DMS53 (cell line): ENCODE data around the gene EZH1.

Source experiments
- DNase-seq: peaks from one replicate; lab custom pipeline; 2025; lab: John Stamatoyannopoulos, UW

Gene EZH1

DNA sequence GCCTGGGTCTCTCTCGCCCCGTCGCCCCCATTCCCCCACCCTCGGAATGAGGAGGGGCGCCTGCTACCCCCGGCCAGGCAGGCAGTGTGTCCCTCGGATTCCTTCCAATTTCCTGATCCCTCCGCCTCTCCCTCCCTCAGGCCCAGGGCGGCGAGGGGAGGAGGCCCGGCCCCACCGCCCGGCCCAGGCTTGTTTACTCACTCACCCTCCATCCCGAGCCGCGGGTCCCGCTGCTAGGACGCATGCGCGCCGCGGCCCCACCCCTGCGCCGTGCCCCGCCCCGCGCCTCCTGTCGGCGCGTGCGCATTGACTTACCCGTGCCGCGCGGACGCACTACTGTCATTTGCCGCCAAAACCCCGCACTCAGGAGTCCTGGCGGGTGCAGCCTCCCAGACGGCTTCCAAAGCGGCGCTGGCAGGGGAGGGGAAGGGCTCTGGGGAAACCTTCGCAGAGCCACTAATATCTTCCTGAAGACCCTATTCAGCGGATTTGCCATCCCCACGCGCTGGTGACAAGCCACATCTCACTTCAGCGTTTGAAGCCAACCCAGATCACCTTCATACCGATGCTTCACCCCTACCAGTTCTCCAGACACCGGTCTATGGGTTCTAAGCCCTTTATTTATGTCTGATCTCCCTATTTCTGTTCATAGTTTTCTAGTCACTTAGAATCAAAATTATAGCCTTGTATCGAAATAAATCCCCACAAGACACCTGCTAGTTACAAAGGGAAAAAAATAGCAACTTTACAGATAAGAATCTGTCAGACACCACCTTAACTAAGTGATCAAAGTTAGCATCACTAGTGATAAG, at the start of gene EZH1:
Gene EZH1, minus strand, starts transcription at position 235 of the 812 bp plus-strand sequence. CDS start 16,099 bp downstream, outside the sequence.
- peak; percentile 98 for DNase-seq

DNA sequence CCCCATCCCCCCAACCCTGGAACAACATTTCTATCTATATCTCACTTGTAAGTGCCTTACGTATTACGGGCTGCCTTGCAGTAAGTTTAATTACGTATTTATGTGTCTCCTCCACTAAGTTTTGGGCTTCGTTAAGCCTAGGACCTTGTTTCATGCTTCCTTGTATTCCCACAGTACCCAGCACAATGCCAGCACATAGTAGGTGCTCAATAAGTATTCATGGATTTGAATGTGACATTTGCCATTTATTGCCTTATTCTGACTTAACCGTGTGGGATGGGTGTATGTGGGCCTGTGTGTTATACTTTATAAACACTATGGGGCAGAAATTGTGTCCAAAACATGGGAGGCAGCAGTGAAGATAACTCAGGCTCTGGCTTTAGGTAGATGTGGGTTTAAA, 47.7 kb upstream of the EZH1 start:
- DNase-seq: no peak

DNA sequence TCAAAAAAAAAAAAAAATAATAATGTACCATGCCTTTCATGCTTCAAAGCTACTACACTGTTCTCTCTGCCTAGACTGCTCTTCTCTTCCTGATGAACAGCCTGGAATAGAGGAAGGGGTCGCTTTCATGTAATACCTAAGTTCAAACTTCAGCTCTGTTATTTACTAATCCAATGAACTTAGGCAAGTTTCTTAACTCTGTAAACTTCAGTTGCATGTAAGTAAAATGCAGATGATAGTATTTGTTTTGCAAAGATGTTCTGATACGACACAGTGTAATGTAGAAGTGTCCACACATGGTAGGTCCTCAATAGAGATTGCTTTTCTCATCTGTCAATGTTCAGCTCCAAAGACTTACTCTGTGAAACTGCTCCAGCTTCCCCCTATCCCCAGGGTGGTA, 47.1 kb upstream of the EZH1 start:
- DNase-seq: no peak

DNA sequence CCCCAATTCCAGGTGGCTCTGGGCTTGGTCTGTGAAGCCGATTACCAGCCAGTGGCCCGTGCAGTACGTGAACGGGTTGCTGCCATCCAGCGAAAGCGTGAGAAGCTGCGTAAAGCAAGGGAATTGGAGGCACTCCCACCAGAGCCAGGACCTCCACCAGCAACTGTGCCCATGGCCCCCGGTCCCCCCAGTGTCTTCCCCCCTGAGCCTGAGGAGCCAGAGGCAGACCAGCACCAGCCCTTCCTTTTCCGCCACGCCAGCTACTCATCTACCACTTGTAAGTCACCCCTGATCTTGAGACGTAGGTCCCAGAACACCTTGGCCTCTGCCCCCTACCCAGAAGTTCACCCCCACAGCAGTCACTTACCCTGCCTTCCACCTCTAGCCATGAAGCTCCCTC, 42.4 kb upstream of the EZH1 start:
- DNase-seq: no peak

DNA sequence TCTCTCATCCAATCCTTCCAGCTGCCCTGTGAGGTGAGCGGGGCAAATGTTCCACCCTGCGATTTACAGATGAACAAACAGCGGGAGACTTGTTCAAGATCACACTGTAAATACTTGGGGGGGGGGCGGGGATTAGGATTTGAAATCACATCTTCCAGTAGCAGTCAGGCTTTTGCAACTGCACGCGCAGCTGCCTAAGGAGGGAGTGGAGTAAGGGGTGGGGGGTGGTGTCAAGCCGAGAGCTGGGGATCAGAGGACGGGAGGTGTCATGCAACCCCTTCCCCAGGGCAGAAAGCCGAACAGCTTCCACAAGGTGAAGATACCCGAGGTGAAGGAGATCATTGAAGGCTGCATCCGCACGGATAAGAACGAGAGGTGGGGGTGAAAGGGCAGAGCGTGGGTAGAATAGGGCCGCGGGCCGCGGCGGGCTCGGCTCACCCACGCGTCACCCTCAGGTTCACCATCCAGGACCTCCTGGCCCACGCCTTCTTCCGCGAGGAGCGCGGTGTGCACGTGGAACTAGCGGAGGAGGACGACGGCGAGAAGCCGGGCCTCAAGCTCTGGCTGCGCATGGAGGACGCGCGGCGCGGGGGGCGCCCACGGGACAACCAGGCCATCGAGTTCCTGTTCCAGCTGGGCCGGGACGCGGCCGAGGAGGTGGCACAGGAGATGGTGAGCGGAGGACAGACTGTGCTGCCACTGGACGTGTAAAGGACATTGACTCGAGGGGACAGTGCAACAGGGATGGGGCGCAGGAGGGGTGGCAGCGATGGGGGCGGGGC, 40.2 kb upstream of the EZH1 start:
- peak; percentile 62 for DNase-seq

DNA sequence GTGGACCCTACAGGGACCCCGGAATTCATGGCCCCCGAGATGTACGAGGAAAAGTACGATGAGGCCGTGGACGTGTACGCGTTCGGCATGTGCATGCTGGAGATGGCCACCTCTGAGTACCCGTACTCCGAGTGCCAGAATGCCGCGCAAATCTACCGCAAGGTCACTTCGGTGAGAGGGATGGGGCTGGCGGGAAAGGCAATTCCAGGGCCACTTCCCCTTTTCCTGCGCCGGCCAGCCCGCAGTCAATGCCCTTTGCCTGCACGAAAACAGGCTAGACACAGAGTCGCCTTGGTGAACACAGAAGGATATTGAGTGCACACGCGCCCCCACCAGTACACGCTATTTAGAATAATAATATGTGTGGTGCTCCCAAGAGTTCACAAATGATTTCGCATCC, 39.6 kb upstream of the EZH1 start:
- peak; percentile 62 for DNase-seq

DNA sequence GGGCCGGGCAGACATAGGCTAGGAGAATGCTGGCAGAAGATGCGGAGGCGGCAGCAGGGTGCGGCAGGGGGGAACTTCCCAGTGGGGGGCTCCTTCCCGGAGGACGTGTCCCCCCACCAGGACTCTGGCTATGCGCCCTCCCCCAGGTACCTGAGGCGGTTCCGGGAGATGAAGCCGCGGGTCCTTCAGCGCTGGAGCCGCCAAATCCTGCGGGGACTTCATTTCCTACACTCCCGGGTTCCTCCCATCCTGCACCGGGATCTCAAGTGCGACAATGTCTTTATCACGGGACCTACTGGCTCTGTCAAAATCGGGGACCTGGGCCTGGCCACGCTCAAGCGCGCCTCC, 38.9 kb upstream of the EZH1 start:
- no peak for DNase-seq

DNA sequence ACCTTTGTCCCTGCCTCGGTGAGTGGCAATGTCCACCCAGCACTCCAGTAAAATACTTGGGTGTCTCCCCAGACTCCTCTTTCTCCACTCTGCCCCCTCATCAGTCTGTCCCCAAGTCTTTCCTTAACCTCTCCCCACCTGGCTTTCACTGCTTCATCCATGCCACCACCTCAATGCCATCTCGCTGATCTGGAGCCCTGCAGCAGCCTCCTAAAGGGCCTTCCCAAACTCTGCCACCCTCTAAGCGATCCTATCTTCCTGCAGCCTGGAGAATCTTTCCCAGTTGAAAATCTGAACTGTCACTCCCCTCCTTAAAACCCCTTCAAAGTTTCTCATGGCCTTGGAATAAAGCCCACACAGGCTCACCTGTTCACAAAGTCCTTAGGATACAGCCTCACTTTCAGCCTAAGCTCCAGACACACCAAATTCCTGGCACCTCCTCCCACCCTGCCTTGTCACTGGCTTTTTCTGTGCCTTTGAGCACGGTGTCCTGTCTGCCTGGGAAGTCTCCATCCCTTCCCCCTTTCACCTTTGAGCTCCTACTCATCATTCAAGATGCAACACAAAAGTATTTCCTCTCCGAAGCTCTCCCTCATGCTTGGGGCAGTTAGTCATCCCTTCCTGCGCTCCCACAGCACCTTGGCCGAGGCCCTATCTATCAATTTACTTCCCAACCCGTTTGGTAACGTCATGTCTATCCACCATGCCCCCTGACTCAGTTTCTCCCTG, 38.4 kb upstream of the EZH1 start:
- DNase-seq: no peak

DNA sequence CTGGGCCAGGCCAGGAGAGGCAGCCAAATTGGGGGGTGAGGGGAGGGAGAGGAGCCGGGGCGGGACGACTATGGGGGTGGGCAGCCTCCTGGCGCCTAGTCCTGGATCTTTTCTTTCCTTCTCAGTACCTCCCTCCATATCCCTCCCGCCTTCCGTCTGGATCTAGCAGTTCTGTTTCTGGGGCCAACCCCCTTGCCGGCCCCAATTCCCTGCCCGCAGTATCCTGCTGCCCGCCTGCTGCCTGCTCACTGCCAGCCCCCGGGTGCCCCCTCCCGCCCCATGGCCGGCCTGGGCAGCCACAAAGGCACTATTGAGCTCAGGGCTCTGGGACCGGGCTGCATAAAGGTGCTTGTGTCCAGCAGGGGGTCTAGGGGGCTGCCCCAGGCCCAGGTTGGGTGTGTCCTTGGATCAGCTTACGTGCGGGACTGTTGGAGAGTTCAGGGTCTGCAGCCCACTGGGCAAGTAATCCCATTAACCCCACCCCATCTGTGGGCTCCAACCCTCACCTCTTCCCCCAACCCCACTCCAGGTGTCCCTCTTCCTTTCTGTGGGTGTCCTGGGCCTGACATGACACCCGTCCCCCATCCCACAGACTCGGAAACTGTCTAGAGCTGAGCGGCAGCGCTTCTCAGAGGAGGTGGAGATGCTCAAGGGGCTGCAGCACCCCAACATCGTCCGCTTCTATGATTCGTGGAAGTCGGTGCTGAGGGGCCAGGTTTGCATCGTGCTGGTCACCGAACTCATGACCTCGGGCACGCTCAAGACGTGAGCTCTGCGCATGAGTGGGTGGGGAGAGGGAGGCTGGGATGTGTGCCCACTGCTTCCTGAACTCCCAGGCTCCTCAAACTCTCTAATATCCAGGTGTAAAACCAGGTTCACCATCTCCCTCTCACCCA, 37.6 kb upstream of the EZH1 start:
- DNase-seq: no peak

DNA sequence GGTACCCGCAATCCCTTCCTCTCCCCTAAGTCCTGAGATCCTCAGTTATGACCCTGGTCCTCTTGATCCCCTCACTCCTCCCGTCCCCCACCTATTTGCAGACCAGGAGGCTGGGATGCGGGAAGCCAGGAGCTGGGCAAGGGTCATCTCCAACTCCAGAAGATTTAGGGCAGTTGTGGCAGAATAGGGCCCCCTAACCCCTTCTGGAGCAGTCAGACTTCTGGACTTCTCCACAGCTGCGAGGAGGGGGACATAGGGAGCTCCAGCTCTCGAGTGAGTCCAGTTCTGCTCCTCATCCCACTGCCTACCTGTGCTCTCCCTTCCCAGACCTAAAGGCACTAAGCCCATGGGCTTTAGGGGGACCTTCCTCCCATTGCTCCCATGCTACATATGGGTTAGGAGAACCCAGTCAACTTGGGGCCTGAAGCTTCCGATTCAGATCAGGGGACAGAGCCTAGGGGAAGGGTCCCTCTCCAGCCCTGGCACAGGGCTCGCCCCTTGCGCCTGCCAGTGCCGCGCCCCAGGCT, 36.9 kb upstream of the EZH1 start:
- no peak for DNase-seq

DNA sequence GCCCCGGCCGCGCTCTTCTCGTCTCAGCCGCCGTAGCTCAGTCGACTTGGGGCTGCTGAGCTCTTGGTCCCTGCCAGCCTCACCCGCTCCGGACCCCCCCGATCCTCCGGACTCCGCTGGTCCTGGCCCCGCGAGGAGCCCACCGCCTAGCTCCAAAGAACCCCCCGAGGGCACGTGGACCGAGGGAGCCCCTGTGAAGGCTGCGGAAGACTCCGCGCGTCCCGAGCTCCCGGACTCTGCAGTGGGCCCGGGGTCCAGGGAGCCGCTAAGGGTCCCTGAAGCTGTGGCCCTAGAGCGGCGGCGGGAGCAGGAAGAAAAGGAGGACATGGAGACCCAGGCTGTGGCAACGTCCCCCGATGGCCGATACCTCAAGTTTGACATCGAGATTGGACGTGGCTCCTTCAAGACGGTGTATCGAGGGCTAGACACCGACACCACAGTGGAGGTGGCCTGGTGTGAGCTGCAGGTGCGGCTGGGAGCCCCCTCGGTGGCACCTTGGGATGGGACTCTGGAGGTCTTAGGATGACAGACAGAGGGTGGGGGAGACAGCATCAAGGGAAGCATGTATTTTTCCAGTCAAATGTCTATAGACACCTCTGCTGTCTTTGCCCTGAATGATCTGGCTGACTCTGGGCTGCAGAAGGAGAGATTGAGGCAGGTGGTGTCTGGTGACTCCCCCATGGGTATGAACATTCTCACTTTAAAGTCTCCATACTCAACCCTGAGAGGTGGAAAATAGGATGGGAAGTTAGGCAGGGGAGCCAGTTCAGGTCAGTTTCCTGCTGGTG, 36.2 kb upstream of the EZH1 start:
- peak; percentile 44 for DNase-seq

DNA sequence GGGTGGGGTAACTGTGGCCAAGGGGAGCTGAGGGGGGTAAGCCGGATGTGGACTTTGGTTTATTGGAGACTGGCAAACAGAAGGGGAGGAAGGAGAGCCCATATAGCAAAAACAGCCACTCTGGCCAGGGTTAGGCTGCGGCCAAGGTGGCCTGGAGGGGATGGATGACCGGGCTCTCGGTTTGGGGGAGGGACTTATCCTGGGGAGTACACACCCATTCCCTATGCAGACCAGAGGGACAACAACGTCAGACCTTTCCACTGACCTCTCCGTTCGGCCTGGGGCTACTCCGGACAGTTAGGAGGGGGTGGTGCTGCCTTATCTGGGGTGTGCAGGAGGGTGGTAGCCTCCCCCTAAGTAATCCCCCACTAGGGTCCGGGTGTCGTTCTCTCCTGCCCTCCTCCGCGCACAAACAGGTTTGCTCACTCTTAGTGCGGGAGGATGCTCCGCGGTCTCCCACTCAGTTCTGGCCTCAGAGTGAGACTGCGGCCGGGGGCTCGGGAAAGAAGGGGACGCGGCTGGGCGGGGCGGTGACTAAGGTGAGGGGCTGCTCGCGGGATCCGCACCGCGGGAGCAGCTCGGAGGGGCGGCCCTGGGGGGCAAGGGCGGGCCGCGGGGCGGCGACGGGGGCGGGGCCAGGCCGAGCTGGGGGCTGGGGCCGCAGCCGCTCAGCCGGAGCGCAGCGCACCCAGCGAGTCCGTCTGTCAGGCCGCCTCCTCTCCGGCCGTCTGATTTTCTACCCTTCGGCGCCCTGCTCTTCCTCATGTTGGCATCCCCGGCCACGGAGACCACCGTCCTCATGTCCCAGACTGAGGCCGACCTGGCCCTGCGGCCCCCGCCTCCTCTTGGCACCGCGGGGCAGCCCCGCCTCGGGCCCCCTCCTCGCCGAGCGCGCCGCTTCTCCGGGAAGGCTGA, 35.4 kb upstream of the EZH1 start, which contains the start of gene WNK4:
Gene WNK4, plus strand, starts transcription at position 675 of the 915 bp plus-strand sequence. Its CDS starts 89 bp downstream, at position 764.
- DNase-seq: peak; percentile 59

DNA sequence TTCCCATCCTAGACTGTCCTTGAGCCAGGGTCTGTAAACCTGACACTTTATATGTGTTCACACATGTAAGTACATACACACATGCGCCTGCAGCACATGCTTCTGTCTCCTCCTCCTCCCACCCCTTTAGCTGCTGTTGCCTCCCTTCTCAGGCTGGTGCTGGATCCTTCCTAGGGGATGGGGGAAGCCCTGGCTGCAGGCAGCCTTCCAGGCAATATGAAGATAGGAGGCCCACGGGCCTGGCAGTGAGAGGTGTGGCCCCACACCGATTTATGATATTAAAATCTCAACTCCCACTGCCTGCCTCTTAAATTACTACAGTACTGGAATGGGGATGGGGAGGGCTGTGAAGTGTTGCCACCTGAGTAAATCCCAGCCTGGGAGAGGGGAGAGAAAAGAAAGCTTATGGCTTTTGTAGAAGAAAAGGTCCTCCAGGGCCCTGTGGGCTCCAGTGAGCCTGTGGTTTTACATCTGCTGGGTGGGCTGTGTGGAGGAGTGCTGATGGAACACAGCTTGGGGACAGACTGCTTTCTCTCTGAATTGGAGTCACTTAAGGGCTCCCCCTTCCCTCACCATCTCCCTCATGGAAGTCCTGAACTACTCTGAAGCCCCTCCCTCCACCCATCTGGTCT, 34.6 kb upstream of the EZH1 start:
- no peak for DNase-seq

DNA sequence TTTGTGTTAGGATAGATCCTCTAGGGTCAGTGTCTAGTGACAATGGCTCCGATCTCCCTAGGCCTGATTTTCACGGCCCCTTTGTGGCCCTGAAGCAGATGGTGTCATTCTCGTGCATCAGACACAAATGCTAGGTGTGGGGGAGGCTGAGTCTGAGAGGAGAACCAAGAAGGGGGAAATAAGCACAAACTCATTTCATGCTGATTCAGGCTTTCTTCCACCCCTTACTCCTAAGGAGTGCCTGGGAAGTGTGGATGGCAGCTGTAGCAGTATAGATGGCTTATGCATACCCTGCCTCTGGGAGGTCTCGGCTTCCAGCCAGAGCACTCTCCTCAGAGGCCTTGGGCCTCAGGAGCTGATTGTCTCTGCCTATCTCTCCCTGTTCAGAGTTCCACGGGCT, 33.7 kb upstream of the EZH1 start:
- DNase-seq: no peak

DNA sequence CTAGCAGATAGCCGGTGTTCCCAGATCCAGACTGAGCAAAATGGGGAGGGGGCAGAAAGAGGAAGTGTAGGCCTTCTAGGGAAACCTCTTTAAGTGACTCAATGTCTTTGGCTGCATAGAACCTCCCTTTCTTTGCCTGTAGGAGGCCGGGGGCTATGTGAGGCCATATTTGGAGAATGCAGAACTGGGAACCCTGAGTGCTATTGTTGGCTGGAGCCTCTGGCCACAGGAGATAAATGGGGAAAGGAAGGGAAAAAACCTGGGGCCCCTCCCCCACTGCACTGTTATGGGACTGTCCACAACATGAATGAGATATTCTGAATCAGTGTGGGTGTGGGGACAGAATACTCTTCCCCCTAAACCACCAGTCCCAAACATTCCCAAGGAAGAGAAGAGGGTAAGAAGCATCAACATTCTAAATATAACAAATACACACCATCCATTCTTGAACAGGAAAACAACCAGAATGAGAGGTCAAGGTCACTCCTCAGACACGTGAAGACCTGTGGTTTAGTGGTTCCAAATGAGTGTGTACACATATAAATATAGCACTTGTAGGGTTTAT, 30.8 kb upstream of the EZH1 start:
- DNase-seq: no peak

DNA sequence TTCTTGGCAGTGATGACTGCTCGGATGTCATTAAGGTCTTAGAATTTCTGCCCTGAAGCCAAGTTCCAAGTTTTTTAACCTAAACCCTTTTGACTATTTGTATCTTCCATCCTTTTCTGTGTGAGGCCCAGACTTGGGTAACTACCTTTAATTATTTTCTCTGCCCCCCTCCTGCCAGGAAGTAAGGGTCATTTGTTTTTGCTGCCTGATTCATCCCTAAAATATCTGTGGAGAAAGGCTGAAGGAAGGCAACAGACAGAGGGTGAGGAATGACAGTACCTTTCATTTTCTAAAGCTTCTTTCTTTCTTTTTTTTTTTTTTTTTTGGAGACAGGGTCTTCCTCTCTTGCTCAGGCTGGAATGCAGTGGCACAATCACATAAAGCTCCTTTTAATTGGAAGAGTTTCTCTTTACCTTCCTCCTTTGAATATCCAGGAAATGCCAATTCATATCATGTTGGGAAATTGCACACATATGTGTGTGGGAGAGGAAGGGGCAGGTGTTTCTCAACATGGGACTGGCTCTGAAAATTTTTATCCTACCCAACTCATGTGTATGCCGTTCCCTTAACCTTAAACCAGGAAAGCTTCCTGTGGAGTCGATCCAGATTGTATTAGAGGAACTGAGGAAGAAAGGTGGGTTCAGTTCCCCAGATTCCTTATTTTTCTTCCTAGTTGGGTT, 29.4 kb upstream of the EZH1 start:
- DNase-seq: no peak

DNA sequence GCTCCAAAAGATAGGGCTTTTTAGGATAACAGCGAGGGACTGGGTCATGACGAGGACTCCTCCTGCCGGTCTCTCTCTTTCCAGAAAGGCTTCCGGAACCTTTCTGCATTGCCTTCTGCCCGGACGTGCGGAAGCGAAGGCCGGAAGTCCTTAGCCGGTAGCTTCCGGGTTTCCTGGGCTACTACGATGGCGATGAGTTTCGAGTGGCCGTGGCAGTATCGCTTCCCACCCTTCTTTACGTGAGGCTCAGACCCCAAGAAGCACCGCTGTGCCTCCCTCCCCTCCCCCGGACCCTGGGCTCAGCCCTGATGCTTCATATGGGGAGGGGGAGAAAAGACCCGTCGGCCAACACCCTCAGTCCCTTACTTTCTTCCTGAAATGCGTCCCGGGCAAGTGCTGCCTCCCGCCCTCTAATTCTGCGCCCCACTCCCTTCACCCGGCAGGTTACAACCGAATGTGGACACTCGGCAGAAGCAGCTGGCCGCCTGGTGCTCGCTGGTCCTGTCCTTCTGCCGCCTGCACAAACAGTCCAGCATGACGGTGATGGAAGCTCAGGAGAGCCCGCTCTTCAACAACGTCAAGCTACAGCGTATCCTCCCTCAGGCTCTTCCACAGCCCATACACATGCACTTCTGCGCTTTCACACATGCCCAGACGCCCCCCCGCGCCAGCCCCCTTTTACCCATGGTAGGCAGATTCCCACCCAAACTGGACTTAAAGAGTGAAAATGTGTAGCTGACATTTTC, 28.6 kb upstream of the EZH1 start, which contains the start of gene VPS25:
Gene VPS25, plus strand, starts transcription at position 160 of the 746 bp plus-strand sequence. Its CDS starts 27 bp downstream, at position 187.
- DNase-seq: peak; percentile 96
